ENCODE measurements around the gene TMEM63A. TPM values are rescaled to one million over a fixed set of nuclear protein-coding genes. Genes with fewer than 3 reads are reported as not detected.
A peak's percentile ranks its signal among the peaks of the same experiment; 100 is the strongest.
"Not testable (repeated sequence)": the region's sequence is repeated elsewhere in the genome, so short reads cannot be mapped to it uniquely, and the experiment has no call there.

The TMEM63A gene
- total RNA-seq, 1 donor from 2014 or later = 24.8 TPM

DNA sequence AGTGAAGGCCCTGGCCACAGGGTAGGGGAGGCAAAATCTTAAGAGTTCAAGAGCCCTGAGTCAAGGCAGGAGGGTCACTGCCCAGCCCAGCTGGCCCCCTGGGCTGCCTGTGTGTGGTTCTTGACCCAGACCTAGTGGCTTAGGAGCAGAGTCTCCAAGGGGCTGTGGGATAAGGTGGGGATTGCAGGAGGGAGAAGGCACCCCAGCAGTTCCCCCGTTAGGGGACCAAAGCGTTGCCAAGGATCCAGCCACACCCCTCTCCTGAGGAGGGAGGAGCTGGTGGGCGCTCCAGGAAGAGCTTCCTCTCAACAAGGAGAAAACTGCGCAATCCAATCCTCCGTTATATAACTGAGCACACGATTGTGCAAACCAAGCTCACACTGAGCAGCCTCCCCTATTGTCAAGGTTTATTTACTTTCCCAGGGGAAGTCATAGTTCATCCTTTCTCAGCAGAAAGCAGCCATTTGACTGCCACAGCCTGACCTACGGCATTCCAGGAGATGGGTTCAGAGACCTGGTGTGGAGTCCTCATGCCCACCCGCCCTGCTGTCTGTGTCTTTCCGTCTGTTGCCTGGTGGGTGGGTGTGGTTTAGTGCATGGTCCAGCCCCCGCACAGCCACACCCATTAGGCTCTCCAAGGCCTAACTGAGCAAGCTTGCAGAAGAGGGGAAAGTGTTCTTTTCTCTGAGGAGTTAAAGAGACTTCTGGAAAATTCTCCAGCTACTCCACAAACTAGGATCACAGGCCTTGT, 68.8 kb downstream of the TMEM63A start:
- H3K4me3 Mint-ChIP-seq = peak overlapping the region; percentile 26
- no peak for DNase-seq (ENCODE audit: low read depth, low spot score)
- TF ChIP-seq, protein P1, sequence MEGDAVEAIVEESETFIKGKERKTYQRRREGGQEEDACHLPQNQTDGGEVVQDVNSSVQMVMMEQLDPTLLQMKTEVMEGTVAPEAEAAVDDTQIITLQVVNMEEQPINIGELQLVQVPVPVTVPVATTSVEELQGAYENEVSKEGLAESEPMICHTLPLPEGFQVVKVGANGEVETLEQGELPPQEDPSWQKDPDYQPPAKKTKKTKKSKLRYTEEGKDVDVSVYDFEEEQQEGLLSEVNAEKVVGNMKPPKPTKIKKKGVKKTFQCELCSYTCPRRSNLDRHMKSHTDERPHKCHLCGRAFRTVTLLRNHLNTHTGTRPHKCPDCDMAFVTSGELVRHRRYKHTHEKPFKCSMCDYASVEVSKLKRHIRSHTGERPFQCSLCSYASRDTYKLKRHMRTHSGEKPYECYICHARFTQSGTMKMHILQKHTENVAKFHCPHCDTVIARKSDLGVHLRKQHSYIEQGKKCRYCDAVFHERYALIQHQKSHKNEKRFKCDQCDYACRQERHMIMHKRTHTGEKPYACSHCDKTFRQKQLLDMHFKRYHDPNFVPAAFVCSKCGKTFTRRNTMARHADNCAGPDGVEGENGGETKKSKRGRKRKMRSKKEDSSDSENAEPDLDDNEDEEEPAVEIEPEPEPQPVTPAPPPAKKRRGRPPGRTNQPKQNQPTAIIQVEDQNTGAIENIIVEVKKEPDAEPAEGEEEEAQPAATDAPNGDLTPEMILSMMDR (conservative IDR thresholded peaks at IDR 0.05) = no peak
- H3K27ac Mint-ChIP-seq (ENCODE audit: unreplicated experiment) = no peak overlapping the region
- H3K36me3 Mint-ChIP-seq (ENCODE audit: low read depth) = peaks cover 2% of the 10 kb centered on the region
- H3K9me3 Mint-ChIP-seq = no peaks in the 10 kb centered on the region
- H3K27me3 Mint-ChIP-seq (ENCODE audit: low read depth) = peaks cover 8% of the 10 kb centered on the region
- peaks cover 40% of the 10 kb centered on the region for H3K4me1 Mint-ChIP-seq

DNA sequence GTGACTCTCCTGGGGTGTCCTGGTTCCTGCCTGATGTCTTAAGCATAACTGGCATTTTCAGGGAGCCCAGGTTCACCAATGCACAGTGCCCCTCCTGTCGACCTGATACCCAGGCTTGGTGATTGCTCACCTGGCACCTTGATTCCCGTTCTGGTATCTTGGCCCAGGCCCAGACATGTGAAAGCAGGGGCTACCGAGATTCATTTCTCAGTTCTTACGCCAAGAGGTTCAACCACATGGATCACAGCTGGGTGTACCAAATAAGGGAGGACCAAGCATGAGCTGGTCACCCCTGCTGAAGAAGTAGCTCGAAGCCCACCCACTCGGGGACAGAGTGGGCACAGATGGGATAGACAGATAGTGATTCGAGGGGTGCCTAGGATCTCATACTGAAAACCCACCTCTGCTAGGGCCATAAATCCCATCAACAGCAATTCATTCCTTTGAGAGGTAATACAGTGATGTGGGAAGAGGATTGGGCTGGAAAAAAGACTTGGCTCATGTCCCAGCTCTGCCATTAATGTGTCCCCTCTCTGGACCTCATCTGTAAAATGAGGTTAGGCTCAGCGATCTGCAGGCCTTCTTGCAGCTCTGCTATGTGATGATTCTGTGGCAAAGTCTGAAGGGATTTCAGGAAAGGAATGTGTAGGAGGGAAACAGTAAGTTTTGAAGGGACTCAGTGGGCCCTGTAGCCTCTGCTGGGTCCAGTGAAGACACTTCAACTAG, 69.5 kb downstream of the TMEM63A start:
- Mint-ChIP-seq H3K4me3 (peak overlapping the region; percentile 11), H3K36me3 (ENCODE audit: low read depth) (no peaks in the 10 kb centered on the region), H3K4me1 (peaks cover 33% of the 10 kb centered on the region), H3K27ac (ENCODE audit: unreplicated experiment) (no peak overlapping the region), H3K9me3 (no peaks in the 10 kb centered on the region), H3K27me3 (ENCODE audit: low read depth) (peaks cover 8% of the 10 kb centered on the region)
- TF ChIP-seq, protein P1 (conservative IDR thresholded peaks at IDR 0.05) = no peak
- no peak for DNase-seq (ENCODE audit: low read depth, low spot score)

DNA sequence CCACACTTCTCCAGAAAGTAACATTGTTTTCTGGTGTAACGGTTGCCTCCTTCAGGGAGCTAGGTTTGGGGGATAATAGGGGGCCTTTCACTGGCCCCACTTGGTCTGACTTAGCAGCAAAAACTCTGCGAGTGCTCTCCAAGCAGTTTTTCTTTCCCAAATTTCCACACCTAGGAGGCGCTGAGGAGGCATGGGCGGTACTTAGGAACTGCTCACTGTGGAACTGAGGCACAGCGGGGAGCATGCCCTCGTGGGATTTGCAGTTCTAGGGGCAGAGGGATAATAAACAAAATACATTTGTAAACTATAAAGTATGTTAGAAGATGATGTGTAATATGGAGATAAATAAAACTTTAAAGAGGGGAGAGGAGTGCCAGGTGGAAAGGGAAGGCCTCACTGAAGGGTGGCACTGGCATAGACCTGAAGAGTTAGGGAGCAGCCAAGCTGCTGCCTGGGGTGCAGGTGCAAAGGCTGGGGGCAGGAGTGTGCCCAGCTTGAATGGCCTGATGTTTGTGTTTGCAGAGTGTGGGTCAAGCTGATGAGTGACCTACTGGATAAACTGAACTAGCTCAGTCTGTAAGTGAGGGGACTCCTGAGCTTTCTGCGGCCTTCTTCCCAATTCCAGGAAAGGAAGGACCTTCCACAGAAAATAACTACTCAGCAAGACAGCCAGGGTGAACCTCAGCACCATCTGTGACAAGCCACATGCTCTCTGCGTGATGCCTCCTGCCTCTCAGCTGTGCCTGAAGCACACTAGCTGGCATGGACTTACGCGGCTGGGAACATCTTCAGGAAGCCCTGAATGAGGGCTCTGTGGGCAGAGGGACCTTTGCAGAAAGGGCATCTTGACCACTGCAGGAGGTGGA, 70.3 kb downstream of the TMEM63A start:
- TF ChIP-seq, protein P1 (conservative IDR thresholded peaks at IDR 0.05) = peak; percentile 44
- Mint-ChIP-seq H3K36me3 (ENCODE audit: low read depth) (no peaks in the 10 kb centered on the region), H3K27me3 (ENCODE audit: low read depth) (peaks cover 8% of the 10 kb centered on the region), H3K4me1 (peaks cover 31% of the 10 kb centered on the region), H3K9me3 (no peaks in the 10 kb centered on the region), H3K27ac (ENCODE audit: unreplicated experiment) (no peak overlapping the region), H3K4me3 (peak overlapping the region; percentile 92)
- no peak for DNase-seq (ENCODE audit: low read depth, low spot score)

DNA sequence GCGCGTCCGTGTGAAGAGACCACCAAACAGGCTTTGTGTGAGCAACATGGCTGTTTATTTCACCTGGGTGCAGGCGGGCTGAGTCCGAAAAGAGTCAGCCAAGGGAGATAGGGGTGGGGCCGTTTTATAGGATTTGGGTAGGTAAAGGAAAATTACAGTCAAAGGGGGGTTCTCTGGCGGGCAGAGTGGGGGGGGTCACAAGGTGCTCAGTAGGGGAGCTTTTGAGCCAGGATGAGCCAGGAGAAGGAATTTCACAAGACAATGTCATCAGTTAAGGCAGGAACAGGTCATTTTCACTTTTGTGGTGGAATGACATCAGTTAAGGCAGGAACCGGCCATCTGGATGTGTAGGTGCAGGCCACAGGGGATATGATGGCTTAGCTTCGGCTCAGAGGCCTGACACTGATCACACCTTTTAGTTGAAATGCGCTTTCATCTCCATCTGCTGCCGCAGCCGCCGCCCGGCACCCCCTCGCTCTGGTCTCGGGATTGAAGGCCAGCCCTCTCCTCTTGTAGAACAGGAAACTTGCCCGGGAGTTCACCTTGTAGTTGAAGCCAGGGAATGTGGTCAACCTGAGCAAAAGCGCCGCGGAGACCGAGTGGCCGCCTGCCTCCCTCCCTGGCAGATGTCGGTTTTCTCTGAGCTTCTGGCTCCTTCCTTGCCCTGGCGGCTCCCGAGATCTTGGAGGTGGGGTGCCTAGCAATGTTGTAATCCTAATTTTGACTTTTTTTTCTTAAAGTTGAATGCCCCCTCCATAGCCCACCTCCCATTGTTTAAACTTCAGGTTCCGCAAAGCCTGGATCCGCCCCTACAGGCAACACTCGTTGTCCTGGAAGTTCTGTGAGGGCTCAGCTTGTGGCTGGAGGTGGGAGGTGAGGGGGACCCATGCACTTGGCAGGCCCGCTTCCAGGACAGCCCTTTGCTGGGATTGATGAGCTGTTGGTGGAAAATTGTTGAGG, 71.3 kb downstream of the TMEM63A start:
- not testable (repeated sequence) for H3K36me3 Mint-ChIP-seq (ENCODE audit: low read depth); H3K27me3 Mint-ChIP-seq (ENCODE audit: low read depth); DNase-seq (ENCODE audit: low read depth, low spot score); H3K9me3 Mint-ChIP-seq
- Mint-ChIP-seq H3K4me3 (peak overlapping the region; percentile 92), H3K4me1 (peaks cover 31% of the 10 kb centered on the region), H3K27ac (ENCODE audit: unreplicated experiment) (peak overlapping the region; percentile 84)
- TF ChIP-seq, protein P1 (conservative IDR thresholded peaks at IDR 0.05) = peak; percentile 4
